ENCODE data around the gene PDZD2.
"Not testable (repeated sequence)": the region's sequence is repeated elsewhere in the genome, so short reads cannot be mapped to it uniquely, and the experiment has no call there.

PDZD2 gene

GRCh38 chr5:31761877-31762276 lies 122.9 kb downstream of the PDZD2 start:
- Histone ChIP-seq H3K79me2 (ENCODE audit: insufficient read depth, low read length) (no peaks in the 10 kb centered on the region), H3K9me3 (ENCODE audit: insufficient read depth, low read depth, low read length) (no peaks in the 10 kb centered on the region), H4K20me1 (ENCODE audit: insufficient read depth, low read length, poor library complexity, severe bottlenecking) (no peaks in the 10 kb centered on the region), H3K27me3 (ENCODE audit: insufficient read depth, low read length, poor library complexity, severe bottlenecking) (no peaks in the 10 kb centered on the region), H3F3A (ENCODE audit: low read depth) (no peaks in the 10 kb centered on the region), H3K9me2 (replicated peaks; ENCODE audit: low read depth, low read length) (no peaks in the 10 kb centered on the region), H3K9ac (ENCODE audit: low read depth, low read length, poor library complexity, severe bottlenecking) (no peak overlapping the region), H3K36me3 (ENCODE audit: insufficient read depth, low read length) (no peaks in the 10 kb centered on the region), H3K4me2 (ENCODE audit: low read depth, low read length, poor library complexity, severe bottlenecking) (no peak overlapping the region), H3K4me1 (ENCODE audit: insufficient read depth, low read length, poor library complexity, severe bottlenecking) (no peaks in the 10 kb centered on the region), H2AFZ (ENCODE audit: low read length) (no peak overlapping the region), H3K4me3 (ENCODE audit: low read length, poor library complexity, severe bottlenecking) (no peak overlapping the region)
- no peak for TF ChIP-seq EZH2phosphoT487 (IDR thresholded peaks at IDR 0.05; ENCODE audit: borderline replicate concordance)
- no peak for TF ChIP-seq CTCF (conservative IDR thresholded peaks at IDR 0.05; ENCODE audit: low read length)

GRCh38 chr5:31763424-31763823 lies 124.5 kb downstream of the PDZD2 start:
- Histone ChIP-seq H3K4me3 (ENCODE audit: low read length, poor library complexity, severe bottlenecking) (no peak overlapping the region), H3K27me3 (ENCODE audit: insufficient read depth, low read length, poor library complexity, severe bottlenecking) (no peaks in the 10 kb centered on the region), H3K4me1 (ENCODE audit: insufficient read depth, low read length, poor library complexity, severe bottlenecking) (no peaks in the 10 kb centered on the region), H3K9me2 (replicated peaks; ENCODE audit: low read depth, low read length) (no peaks in the 10 kb centered on the region), H3K4me2 (ENCODE audit: low read depth, low read length, poor library complexity, severe bottlenecking) (no peak overlapping the region), H3K36me3 (ENCODE audit: insufficient read depth, low read length) (no peaks in the 10 kb centered on the region), H3K9me3 (ENCODE audit: insufficient read depth, low read depth, low read length) (no peaks in the 10 kb centered on the region), H2AFZ (ENCODE audit: low read length) (no peak overlapping the region), H3K9ac (ENCODE audit: low read depth, low read length, poor library complexity, severe bottlenecking) (no peak overlapping the region), H4K20me1 (ENCODE audit: insufficient read depth, low read length, poor library complexity, severe bottlenecking) (no peaks in the 10 kb centered on the region), H3F3A (ENCODE audit: low read depth) (no peaks in the 10 kb centered on the region), H3K79me2 (ENCODE audit: insufficient read depth, low read length) (no peaks in the 10 kb centered on the region)
- TF ChIP-seq EZH2phosphoT487 (IDR thresholded peaks at IDR 0.05; ENCODE audit: borderline replicate concordance) (no peak), CTCF (conservative IDR thresholded peaks at IDR 0.05; ENCODE audit: low read length) (no peak)

- H3K4me2 ChIP-seq (ENCODE audit: low read depth, low read length, poor library complexity, severe bottlenecking) = not testable (repeated sequence)
These were observed 125.8 kb downstream of the PDZD2 start for GRCh38 chr5:31764687-31765086.

GRCh38 chr5:31767335-31768031 lies 128.6 kb downstream of the PDZD2 start:
- Histone ChIP-seq H3K9ac (ENCODE audit: low read depth, low read length, poor library complexity, severe bottlenecking) (no peak overlapping the region), H4K20me1 (ENCODE audit: insufficient read depth, low read length, poor library complexity, severe bottlenecking) (no peaks in the 10 kb centered on the region), H3F3A (ENCODE audit: low read depth) (no peaks in the 10 kb centered on the region), H2AFZ (ENCODE audit: low read length) (no peak overlapping the region), H3K27me3 (ENCODE audit: insufficient read depth, low read length, poor library complexity, severe bottlenecking) (no peaks in the 10 kb centered on the region), H3K9me3 (ENCODE audit: insufficient read depth, low read depth, low read length) (no peaks in the 10 kb centered on the region), H3K4me3 (ENCODE audit: low read length, poor library complexity, severe bottlenecking) (no peak overlapping the region), H3K36me3 (ENCODE audit: insufficient read depth, low read length) (no peaks in the 10 kb centered on the region), H3K4me2 (ENCODE audit: low read depth, low read length, poor library complexity, severe bottlenecking) (no peak overlapping the region), H3K4me1 (ENCODE audit: insufficient read depth, low read length, poor library complexity, severe bottlenecking) (no peaks in the 10 kb centered on the region), H3K9me2 (replicated peaks; ENCODE audit: low read depth, low read length) (no peaks in the 10 kb centered on the region), H3K79me2 (ENCODE audit: insufficient read depth, low read length) (no peaks in the 10 kb centered on the region)
- TF ChIP-seq EZH2phosphoT487 (IDR thresholded peaks at IDR 0.05; ENCODE audit: borderline replicate concordance) (no peak), CTCF (conservative IDR thresholded peaks at IDR 0.05; ENCODE audit: low read length) (no peak)

More at GRCh38 chr5:31764687-31765086, 125.8 kb downstream of the PDZD2 start:
- H3K4me1 ChIP-seq (ENCODE audit: insufficient read depth, low read length, poor library complexity, severe bottlenecking); H3K79me2 ChIP-seq (ENCODE audit: insufficient read depth, low read length); H3K9ac ChIP-seq (ENCODE audit: low read depth, low read length, poor library complexity, severe bottlenecking); H3K9me2 ChIP-seq (replicated peaks; ENCODE audit: low read depth, low read length); H3K4me3 ChIP-seq (ENCODE audit: low read length, poor library complexity, severe bottlenecking); H2AFZ ChIP-seq (ENCODE audit: low read length); H4K20me1 ChIP-seq (ENCODE audit: insufficient read depth, low read length, poor library complexity, severe bottlenecking); H3K36me3 ChIP-seq (ENCODE audit: insufficient read depth, low read length); H3F3A ChIP-seq (ENCODE audit: low read depth); H3K27me3 ChIP-seq (ENCODE audit: insufficient read depth, low read length, poor library complexity, severe bottlenecking); H3K9me3 ChIP-seq (ENCODE audit: insufficient read depth, low read depth, low read length): not testable (repeated sequence)

Data from Loucy (cell line).